ENCODE results near the gene SEMA6B. TPM values are rescaled to one million over a fixed set of nuclear protein-coding genes. Genes with fewer than 3 reads are reported as not detected.

SEMA6B gene
- polyA plus RNA-seq, 1 donor from 2014 or later: 21.6 TPM

DNA sequence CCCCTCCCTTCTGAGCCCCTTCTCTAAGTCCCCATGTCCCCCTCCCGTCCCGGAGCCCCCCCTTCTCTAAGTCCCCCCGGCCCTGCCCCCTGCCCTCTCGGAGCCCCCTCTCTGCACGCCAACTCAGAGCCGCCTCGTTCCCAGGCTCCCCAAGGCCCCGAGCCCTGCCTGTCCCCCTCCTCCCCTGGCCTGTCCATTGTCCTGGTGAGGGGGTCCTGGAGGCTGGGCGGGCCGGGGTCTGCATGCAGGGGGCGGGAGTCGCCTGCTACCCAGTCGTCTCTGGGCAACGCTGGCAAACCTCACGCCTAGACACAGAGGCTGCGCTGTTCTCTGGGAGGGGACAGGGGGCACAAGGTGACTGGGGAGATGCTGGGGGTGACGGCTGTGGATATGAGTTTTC, 39.2 kb upstream of the SEMA6B start:
- Histone ChIP-seq H3K79me2 (replicated peaks; ENCODE audit: insufficient read depth, low read length) (no peaks in the 10 kb centered on the region), H3K36me3 (ENCODE audit: insufficient read depth, low read length) (no peaks in the 10 kb centered on the region), H3K9me3 (ENCODE audit: low read length) (no peaks in the 10 kb centered on the region), H3K9me2 (ENCODE audit: insufficient read depth, low read length) (no peaks in the 10 kb centered on the region), H3K4me2 (ENCODE audit: low read length) (no peak overlapping the region), H2AFZ (ENCODE audit: low read depth, low read length) (no peak overlapping the region), H3K27me3 (ENCODE audit: insufficient read depth, low read depth, low read length) (no peaks in the 10 kb centered on the region), H3F3A (ENCODE audit: insufficient read depth, low read length, poor library complexity, severe bottlenecking) (no peaks in the 10 kb centered on the region), H3K4me3 (ENCODE audit: low read length) (no peak overlapping the region), H3K9ac (ENCODE audit: low read length) (no peak overlapping the region), H3K27ac (ENCODE audit: low read length) (no peak overlapping the region), H4K20me1 (ENCODE audit: insufficient read depth) (no peaks in the 10 kb centered on the region)
- TF ChIP-seq SMC3 (conservative IDR thresholded peaks at IDR 0.05; ENCODE audit: poor library complexity) (no peak), EZH2 (IDR thresholded peaks at IDR 0.05; ENCODE audit: borderline replicate concordance, insufficient read depth, low read length, poor library complexity, severe bottlenecking) (no peak), EP300 (conservative IDR thresholded peaks at IDR 0.05; ENCODE audit: poor library complexity, severe bottlenecking) (no peak), MXI1 (conservative IDR thresholded peaks at IDR 0.05; ENCODE audit: poor library complexity, severe bottlenecking) (no peak)
- TF ChIP-seq, protein P1, sequence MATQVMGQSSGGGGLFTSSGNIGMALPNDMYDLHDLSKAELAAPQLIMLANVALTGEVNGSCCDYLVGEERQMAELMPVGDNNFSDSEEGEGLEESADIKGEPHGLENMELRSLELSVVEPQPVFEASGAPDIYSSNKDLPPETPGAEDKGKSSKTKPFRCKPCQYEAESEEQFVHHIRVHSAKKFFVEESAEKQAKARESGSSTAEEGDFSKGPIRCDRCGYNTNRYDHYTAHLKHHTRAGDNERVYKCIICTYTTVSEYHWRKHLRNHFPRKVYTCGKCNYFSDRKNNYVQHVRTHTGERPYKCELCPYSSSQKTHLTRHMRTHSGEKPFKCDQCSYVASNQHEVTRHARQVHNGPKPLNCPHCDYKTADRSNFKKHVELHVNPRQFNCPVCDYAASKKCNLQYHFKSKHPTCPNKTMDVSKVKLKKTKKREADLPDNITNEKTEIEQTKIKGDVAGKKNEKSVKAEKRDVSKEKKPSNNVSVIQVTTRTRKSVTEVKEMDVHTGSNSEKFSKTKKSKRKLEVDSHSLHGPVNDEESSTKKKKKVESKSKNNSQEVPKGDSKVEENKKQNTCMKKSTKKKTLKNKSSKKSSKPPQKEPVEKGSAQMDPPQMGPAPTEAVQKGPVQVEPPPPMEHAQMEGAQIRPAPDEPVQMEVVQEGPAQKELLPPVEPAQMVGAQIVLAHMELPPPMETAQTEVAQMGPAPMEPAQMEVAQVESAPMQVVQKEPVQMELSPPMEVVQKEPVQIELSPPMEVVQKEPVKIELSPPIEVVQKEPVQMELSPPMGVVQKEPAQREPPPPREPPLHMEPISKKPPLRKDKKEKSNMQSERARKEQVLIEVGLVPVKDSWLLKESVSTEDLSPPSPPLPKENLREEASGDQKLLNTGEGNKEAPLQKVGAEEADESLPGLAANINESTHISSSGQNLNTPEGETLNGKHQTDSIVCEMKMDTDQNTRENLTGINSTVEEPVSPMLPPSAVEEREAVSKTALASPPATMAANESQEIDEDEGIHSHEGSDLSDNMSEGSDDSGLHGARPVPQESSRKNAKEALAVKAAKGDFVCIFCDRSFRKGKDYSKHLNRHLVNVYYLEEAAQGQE (IDR thresholded peaks at IDR 0.05; ENCODE audit: borderline replicate concordance): no peak

- no peaks in the 10 kb centered on the region for H3K27me3 ChIP-seq (ENCODE audit: insufficient read depth, low read depth, low read length)
- no peaks in the 10 kb centered on the region for H3K36me3 ChIP-seq (ENCODE audit: insufficient read depth, low read length)
- H3K9ac ChIP-seq (ENCODE audit: low read length): no peak overlapping the region
- H3K4me3 ChIP-seq (ENCODE audit: low read length): no peak overlapping the region
- H3K27ac ChIP-seq (ENCODE audit: low read length): no peak overlapping the region
- H3K9me3 ChIP-seq (ENCODE audit: low read length): no peaks in the 10 kb centered on the region
- no peak overlapping the region for H2AFZ ChIP-seq (ENCODE audit: low read depth, low read length)
- no peaks in the 10 kb centered on the region for H3K9me2 ChIP-seq (ENCODE audit: insufficient read depth, low read length)
- TF ChIP-seq RAD21 (conservative IDR thresholded peaks at IDR 0.05): no peak
- no peak for TF ChIP-seq SMC3 (conservative IDR thresholded peaks at IDR 0.05; ENCODE audit: poor library complexity)
- TF ChIP-seq MXI1 (conservative IDR thresholded peaks at IDR 0.05; ENCODE audit: poor library complexity, severe bottlenecking): no peak
- TF ChIP-seq EZH2 (IDR thresholded peaks at IDR 0.05; ENCODE audit: borderline replicate concordance, insufficient read depth, low read length, poor library complexity, severe bottlenecking): no peak
- no peak for TF ChIP-seq POLR2AphosphoS5 (IDR thresholded peaks at IDR 0.05)
- TF ChIP-seq, protein P2, sequence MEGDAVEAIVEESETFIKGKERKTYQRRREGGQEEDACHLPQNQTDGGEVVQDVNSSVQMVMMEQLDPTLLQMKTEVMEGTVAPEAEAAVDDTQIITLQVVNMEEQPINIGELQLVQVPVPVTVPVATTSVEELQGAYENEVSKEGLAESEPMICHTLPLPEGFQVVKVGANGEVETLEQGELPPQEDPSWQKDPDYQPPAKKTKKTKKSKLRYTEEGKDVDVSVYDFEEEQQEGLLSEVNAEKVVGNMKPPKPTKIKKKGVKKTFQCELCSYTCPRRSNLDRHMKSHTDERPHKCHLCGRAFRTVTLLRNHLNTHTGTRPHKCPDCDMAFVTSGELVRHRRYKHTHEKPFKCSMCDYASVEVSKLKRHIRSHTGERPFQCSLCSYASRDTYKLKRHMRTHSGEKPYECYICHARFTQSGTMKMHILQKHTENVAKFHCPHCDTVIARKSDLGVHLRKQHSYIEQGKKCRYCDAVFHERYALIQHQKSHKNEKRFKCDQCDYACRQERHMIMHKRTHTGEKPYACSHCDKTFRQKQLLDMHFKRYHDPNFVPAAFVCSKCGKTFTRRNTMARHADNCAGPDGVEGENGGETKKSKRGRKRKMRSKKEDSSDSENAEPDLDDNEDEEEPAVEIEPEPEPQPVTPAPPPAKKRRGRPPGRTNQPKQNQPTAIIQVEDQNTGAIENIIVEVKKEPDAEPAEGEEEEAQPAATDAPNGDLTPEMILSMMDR (IDR thresholded peaks at IDR 0.05; ENCODE audit: poor library complexity, severe bottlenecking): no peak
- no peak for TF ChIP-seq EP300 (conservative IDR thresholded peaks at IDR 0.05; ENCODE audit: poor library complexity, severe bottlenecking)
- TF ChIP-seq, protein P1 (IDR thresholded peaks at IDR 0.05; ENCODE audit: borderline replicate concordance): no peak
- no peak for TF ChIP-seq TAF1 (IDR thresholded peaks at IDR 0.05; ENCODE audit: low read depth)
- no peaks in the 10 kb centered on the region for H3F3A ChIP-seq (ENCODE audit: insufficient read depth, low read length, poor library complexity, severe bottlenecking)
- H3K4me2 ChIP-seq (ENCODE audit: low read length): no peak overlapping the region
- no peaks in the 10 kb centered on the region for H3K79me2 ChIP-seq (replicated peaks; ENCODE audit: insufficient read depth, low read length)
- no peaks in the 10 kb centered on the region for H4K20me1 ChIP-seq (ENCODE audit: insufficient read depth)
Measured at GRCh38 chr19:4597975-4598671, 38.6 kb upstream of the SEMA6B start.

Data from neural cell (in vitro differentiated cells).